GM12891 (cell line): Measurements from ENCODE around the gene RGL3.

Experiments used
- PAX5 ChIP-seq: IDR thresholded peaks from 2 replicates; pipeline ENCODE4 v1.6.1; 2011; ENCODE audit warnings: low read length, moderate library complexity, mild to moderate bottlenecking; ENCODE audit not compliant: insufficient read depth, severe bottlenecking
- POLR2A ChIP-seq: IDR thresholded peaks from 2 replicates; pipeline ENCODE4 v1.6.1; 2011; ENCODE audit warnings: low read depth, low read length, control low read depth
- POLR2AphosphoS5 ChIP-seq: IDR thresholded peaks from 2 replicates; pipeline ENCODE4 v1.6.1; 2011; ENCODE audit warnings: low read depth, low read length, control low read depth
- POU2F2 ChIP-seq: IDR thresholded peaks from 2 replicates; pipeline ENCODE4 v1.6.1; 2011; ENCODE audit warnings: low read depth, mild to moderate bottlenecking, control low read depth, low read length, moderate library complexity
- SPI1 ChIP-seq: IDR thresholded peaks from 2 replicates; pipeline ENCODE4 v1.6.1; 2011; ENCODE audit warnings: low read depth, low read length, control low read depth
- TAF1 ChIP-seq: IDR thresholded peaks from 2 replicates; pipeline ENCODE4 v1.6.1; 2011; ENCODE audit warnings: low read depth, low read length, control low read depth

DNA sequence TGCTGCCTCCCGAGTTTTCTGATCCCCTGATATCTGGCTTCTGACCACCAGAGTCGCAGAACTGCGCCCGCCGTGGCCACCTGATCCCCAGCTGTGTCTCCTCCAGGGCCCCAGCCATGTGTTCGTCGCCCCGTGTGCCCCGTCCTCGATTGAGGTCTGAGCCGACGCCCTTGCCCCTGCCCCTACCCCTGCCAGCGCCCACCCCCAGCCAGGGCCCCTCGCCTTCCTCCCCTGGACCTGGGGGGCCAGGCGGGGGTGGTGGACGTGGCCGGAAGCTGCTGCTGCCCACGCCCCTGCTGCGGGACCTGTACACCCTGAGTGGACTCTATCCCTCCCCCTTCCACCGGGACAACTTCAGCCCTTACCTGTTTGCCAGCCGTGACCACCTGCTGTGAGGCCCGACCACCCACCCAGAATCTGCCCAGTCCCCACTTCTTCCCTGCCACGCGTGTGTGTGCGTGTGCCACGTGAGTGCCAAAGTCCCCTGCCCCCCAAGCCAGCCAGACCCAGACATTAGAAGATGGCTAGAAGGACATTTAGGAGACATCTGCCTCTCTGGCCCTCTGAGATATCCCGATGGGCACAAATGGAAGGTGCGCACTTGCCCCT is 54.7 kb downstream of the RGL3 start:
- TF ChIP-seq POLR2AphosphoS5 (no peak), TAF1 (no peak), PAX5 (no peak), POLR2A (no peak), POU2F2 (no peak), SPI1 (no peak)
